ENCODE data around the gene VIPR1. TPM values are rescaled to one million over a fixed set of nuclear protein-coding genes. Genes with fewer than 3 reads are reported as not detected.

The VIPR1 gene
- total RNA-seq, 4 donors from 2014 or later: 3.0 to 6.6 (median 4.6) TPM

GRCh38 chr3:42463093-42463492, 39.4 kb upstream of the VIPR1 start:
- intact Hi-C loops (cut with DNase I): no loop called here
- Histone ChIP-seq H3K9me3 (no peaks in the 10 kb centered on the region), H3K36me3 (no peaks in the 10 kb centered on the region), H3K27me3 (no peaks in the 10 kb centered on the region), H3K27ac (replicated peaks in 1 of 4) (no peak overlapping the region), H3K4me1 (no peaks in the 10 kb centered on the region), H3K4me3 (no peak overlapping the region)
- TF ChIP-seq CTCF (IDR thresholded peaks at IDR 0.05) (no peak), EP300 (IDR thresholded peaks at IDR 0.05) (no peak), POLR2A (IDR thresholded peaks at IDR 0.05; ENCODE audit: low read depth) (no peak), POLR2AphosphoS5 (IDR thresholded peaks at IDR 0.05) (no peak)
- 57% methylated on average over 1 of the region's 1 CpG for WGBS
- no peak for DNase-seq (ENCODE audit: extremely low spot score)

GRCh38 chr3:42468111-42468510, 34.3 kb upstream of the VIPR1 start:
- Histone ChIP-seq H3K27ac (replicated peaks in 1 of 4) (no peak overlapping the region), H3K9me3 (no peaks in the 10 kb centered on the region), H3K4me3 (no peak overlapping the region), H3K36me3 (no peaks in the 10 kb centered on the region), H3K4me1 (no peaks in the 10 kb centered on the region), H3K27me3 (peaks cover 0 to 7% (median 0%) of the 10 kb centered on the region in 4 donors)
- TF ChIP-seq POLR2AphosphoS5 (IDR thresholded peaks at IDR 0.05) (no peak), CTCF (IDR thresholded peaks at IDR 0.05) (no peak), POLR2A (IDR thresholded peaks at IDR 0.05; ENCODE audit: low read depth) (no peak), EP300 (IDR thresholded peaks at IDR 0.05) (no peak)
- WGBS: 82% methylated on average over 3 of the region's 3 CpGs
- no peak for DNase-seq (ENCODE audit: extremely low spot score)
- intact Hi-C loops (cut with DNase I): no loop called here

- no peak overlapping the region for H3K4me3 ChIP-seq
- no peaks in the 10 kb centered on the region for H3K9me3 ChIP-seq
- peaks cover 0 to 9% (median 0%) of the 10 kb centered on the region in 4 donors for H3K27me3 ChIP-seq
- H3K4me1 ChIP-seq: no peaks in the 10 kb centered on the region
- TF ChIP-seq POLR2A (IDR thresholded peaks at IDR 0.05; ENCODE audit: low read depth) (no peak), EP300 (IDR thresholded peaks at IDR 0.05) (no peak), CTCF (IDR thresholded peaks at IDR 0.05) (no peak)
- 73% methylated on average over 2 of the region's 2 CpGs for WGBS
- DNase-seq (ENCODE audit: extremely low spot score): no peak
- H3K36me3 ChIP-seq: no peaks in the 10 kb centered on the region
- intact Hi-C loops (cut with DNase I): no loop called here
- no peak overlapping the region for H3K27ac ChIP-seq (replicated peaks in 1 of 4)
These were observed 29.9 kb upstream of the VIPR1 start for GRCh38 chr3:42472555-42472954.

- no peak for TF ChIP-seq CTCF (IDR thresholded peaks at IDR 0.05)
- intact Hi-C loops (cut with DNase I): no loop called here
- 45% methylated on average over 10 of the region's 10 CpGs for WGBS
- Histone ChIP-seq H3K4me3 (no peak overlapping the region), H3K27ac (replicated peaks in 1 of 4) (no peak overlapping the region), H3K27me3 (peaks cover 0 to 9% (median 0%) of the 10 kb centered on the region in 4 donors), H3K9me3 (no peaks in the 10 kb centered on the region), H3K36me3 (no peaks in the 10 kb centered on the region), H3K4me1 (no peaks in the 10 kb centered on the region)
- peak; percentile 86 for DNase-seq (ENCODE audit: extremely low spot score)
These were observed 29.1 kb upstream of the VIPR1 start for GRCh38 chr3:42473083-42473932.
